T-helper 22 cell (primary cell): ENCODE data around the gene FREM2.

Experiments
- DNase-seq: peaks from one replicate; pipeline ENCODE4 v3.0.0-alpha.2; 2020; ENCODE audit warnings: low read depth

Gene FREM2

GRCh38 chr13:38897521-38897920 is 210.6 kb downstream of the FREM2 start:
- DNase-seq, result no peak

- DNase-seq, result no peak
Measured at GRCh38 chr13:38898481-38898880, 211.6 kb downstream of the FREM2 start.

GRCh38 chr13:38899571-38899970 is 212.7 kb downstream of the FREM2 start:
- DNase-seq, result no peak

GRCh38 chr13:38900188-38900587 is 213.3 kb downstream of the FREM2 start:
- no peak for DNase-seq

GRCh38 chr13:38902551-38902950 is 215.7 kb downstream of the FREM2 start:
- no peak for DNase-seq

GRCh38 chr13:38905081-38905480 is 218.2 kb downstream of the FREM2 start:
- no peak for DNase-seq

GRCh38 chr13:38905861-38906260 is 219.0 kb downstream of the FREM2 start:
- DNase-seq, result no peak

GRCh38 chr13:38908574-38908973 is 221.7 kb downstream of the FREM2 start:
- no peak for DNase-seq

GRCh38 chr13:38914070-38914469 is 227.2 kb downstream of the FREM2 start:
- no peak for DNase-seq

- DNase-seq, result no peak
Measured at GRCh38 chr13:38921081-38921480, 234.2 kb downstream of the FREM2 start.

- DNase-seq, result no peak
Measured at GRCh38 chr13:38922170-38922569, 235.3 kb downstream of the FREM2 start.

GRCh38 chr13:38933786-38934185 is 246.9 kb downstream of the FREM2 start:
- DNase-seq, result no peak
